DOHH2 (cell line): ENCODE data around the gene RAPGEF5.

Experiments used
- H3F3A ChIP-seq: fragments of 200-600 bp; sonication (generic), shearing (Covaris generic); 2 replicates; pipeline ENCODE4 v1.6.0; 2016; ENCODE audit warnings: antibody characterized with exemption, mild to moderate bottlenecking; ENCODE audit not compliant: control insufficient read depth, insufficient read depth
- H3K27ac ChIP-seq: fragments of 200-600 bp; sonication (generic); 2 replicates; pipeline ENCODE4 v1.5.1; 2014; ENCODE audit warnings: low read depth, mild to moderate bottlenecking, low read length, moderate library complexity
- H3K27me3 ChIP-seq: fragments of 200-600 bp; sonication (generic); 2 replicates; pipeline ENCODE4 v1.6.1; 2014; ENCODE audit warnings: mild to moderate bottlenecking, low read length, mixed read lengths; ENCODE audit not compliant: control insufficient read depth
- H3K36me3 ChIP-seq: fragments of 200-600 bp; sonication (generic); 2 replicates; pipeline ENCODE4 v1.6.1; 2014; ENCODE audit warnings: mild to moderate bottlenecking, low read length, moderate library complexity, mixed read lengths; ENCODE audit not compliant: control insufficient read depth
- H3K4me1 ChIP-seq: fragments of 200-600 bp; sonication (generic); 2 replicates; pipeline ENCODE4 v1.6.1; 2014; ENCODE audit warnings: mild to moderate bottlenecking, low read length, mixed read lengths; ENCODE audit not compliant: control insufficient read depth
- H3K4me2 ChIP-seq: fragments of 200-600 bp; sonication (generic); 2 replicates; pipeline ENCODE4 v1.6.0; 2014; ENCODE audit warnings: mild to moderate bottlenecking, low read length, moderate library complexity
- H3K4me3 ChIP-seq: fragments of 200-600 bp; sonication (generic); 2 replicates; pipeline ENCODE4 v1.5.1; 2014; ENCODE audit warnings: mild to moderate bottlenecking, low read length, mixed read lengths
- H3K79me2 ChIP-seq: fragments of 200-600 bp; sonication (generic); 2 replicates; pipeline ENCODE4 v1.6.1; 2014; ENCODE audit warnings: mild to moderate bottlenecking, low read length, mixed read lengths; ENCODE audit not compliant: control insufficient read depth
- H3K9me2 ChIP-seq: fragments of 200-600 bp; sonication (generic); replicated peaks from 2 replicates; pipeline ENCODE4 v1.6.1; 2014; ENCODE audit warnings: mild to moderate bottlenecking, low read length, mixed read lengths; ENCODE audit not compliant: control insufficient read depth
- H3K9me3 ChIP-seq: fragments of 200-600 bp; sonication (generic); 2 replicates; pipeline ENCODE4 v1.6.1; 2014; ENCODE audit warnings: antibody characterized with exemption, low read length, mixed read lengths; ENCODE audit not compliant: control insufficient read depth, insufficient read depth
- H4K20me1 ChIP-seq: fragments of 200-600 bp; sonication (generic); 2 replicates; pipeline ENCODE4 v1.6.0; 2014; ENCODE audit warnings: low read depth, mild to moderate bottlenecking, antibody characterized with exemption, low read length, moderate library complexity; ENCODE audit not compliant: control insufficient read depth, insufficient read depth
- CTCF ChIP-seq: fragments of 200-600 bp; sonication (generic); IDR thresholded peaks from one replicate; pipeline ENCODE4 v1.5.1; 2014; ENCODE audit warnings: antibody characterized with exemption, mild to moderate bottlenecking, low read depth, low read length; ENCODE audit not compliant: poor library complexity, severe bottlenecking
- EZH2phosphoT487 ChIP-seq: fragments of 200-600 bp; sonication (generic); IDR thresholded peaks from 2 replicates; pipeline ENCODE4 v1.6.1; 2017; ENCODE audit warnings: borderline replicate concordance, mild to moderate bottlenecking, antibody characterized with exemption, low read length, moderate library complexity, mixed read lengths

RAPGEF5 gene

DNA sequence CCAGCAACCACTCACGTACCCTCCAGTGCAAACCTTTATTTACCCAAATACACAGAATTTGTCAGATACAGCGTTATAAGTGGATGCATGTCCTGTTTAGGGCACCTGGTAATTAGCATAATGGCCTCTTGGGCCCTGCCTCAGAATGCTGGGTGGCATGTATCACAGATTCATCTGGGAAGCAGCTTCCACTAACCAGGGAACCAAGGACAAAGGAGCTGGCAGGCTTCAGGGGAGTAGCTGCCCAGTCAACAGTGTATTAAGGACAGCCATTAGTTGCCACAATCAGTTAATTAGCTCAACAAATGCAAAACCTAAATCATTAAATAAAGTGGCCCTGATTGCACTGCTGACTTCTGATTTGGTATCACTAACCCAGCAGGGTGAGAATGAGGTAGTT is 105.7 kb downstream of the RAPGEF5 start:
- peaks cover 93% of the 10 kb centered on the region for H3K79me2 ChIP-seq
- no peaks in the 10 kb centered on the region for H3K4me1 ChIP-seq
- peaks cover 43% of the 10 kb centered on the region for H3F3A ChIP-seq
- H4K20me1 ChIP-seq = peaks cover 7% of the 10 kb centered on the region
- H3K9me2 ChIP-seq = no peaks in the 10 kb centered on the region
- no peaks in the 10 kb centered on the region for H3K9me3 ChIP-seq
- no peak overlapping the region for H3K4me3 ChIP-seq
- no peaks in the 10 kb centered on the region for H3K27me3 ChIP-seq
- no peak overlapping the region for H3K4me2 ChIP-seq
- TF ChIP-seq CTCF (no peak), EZH2phosphoT487 (no peak)
- H3K36me3 ChIP-seq = peaks cover 99% of the 10 kb centered on the region
- H3K27ac ChIP-seq = no peak overlapping the region

GRCh38 chr7:22250390-22250789 is 106.6 kb downstream of the RAPGEF5 start:
- no peaks in the 10 kb centered on the region for H3K9me2 ChIP-seq
- peaks cover 47% of the 10 kb centered on the region for H3F3A ChIP-seq
- H3K79me2 ChIP-seq = peaks cover 94% of the 10 kb centered on the region
- H3K4me1 ChIP-seq = no peaks in the 10 kb centered on the region
- H4K20me1 ChIP-seq = peaks cover 3% of the 10 kb centered on the region
- H3K4me3 ChIP-seq = no peak overlapping the region
- no peak overlapping the region for H3K27ac ChIP-seq
- no peaks in the 10 kb centered on the region for H3K27me3 ChIP-seq
- peaks cover 99% of the 10 kb centered on the region for H3K36me3 ChIP-seq
- no peaks in the 10 kb centered on the region for H3K9me3 ChIP-seq
- TF ChIP-seq EZH2phosphoT487 = no peak
- TF ChIP-seq CTCF = no peak
- H3K4me2 ChIP-seq = no peak overlapping the region

GRCh38 chr7:22248111-22248809 is 108.7 kb downstream of the RAPGEF5 start:
- no peak overlapping the region for H3K27ac ChIP-seq

More at GRCh38 chr7:22248111-22248809, 108.7 kb downstream of the RAPGEF5 start:
- H4K20me1 ChIP-seq = peaks cover 3% of the 10 kb centered on the region
- H3F3A ChIP-seq = peaks cover 58% of the 10 kb centered on the region
- no peaks in the 10 kb centered on the region for H3K27me3 ChIP-seq
- H3K4me3 ChIP-seq = no peak overlapping the region
- peaks cover 96% of the 10 kb centered on the region for H3K79me2 ChIP-seq
- no peak for TF ChIP-seq EZH2phosphoT487
- no peak for TF ChIP-seq CTCF
- H3K9me2 ChIP-seq = no peaks in the 10 kb centered on the region
- H3K4me2 ChIP-seq = no peak overlapping the region
- no peaks in the 10 kb centered on the region for H3K9me3 ChIP-seq
- H3K4me1 ChIP-seq = no peaks in the 10 kb centered on the region
- H3K36me3 ChIP-seq = peaks cover 98% of the 10 kb centered on the region
